Testis (tissue), 3 donors: ENCODE measurements around the gene RNF169. TPM values are rescaled to one million over a fixed set of nuclear protein-coding genes. Genes with fewer than 3 reads are reported as not detected.

Experiments
- DNase-seq: peaks from one replicate; pipeline ENCODE4 v3.0.0-alpha.2; 2019
- H3K27ac ChIP-seq, 2 donors: fragments of 200-600 bp; sonication (generic); one replicate each; pipeline ENCODE4 v1.5.1; 2019
- H3K27me3 ChIP-seq: fragments of 200-600 bp; sonication (generic); one replicate; pipeline ENCODE4 v1.5.1; 2019
- H3K36me3 ChIP-seq: fragments of 200-600 bp; sonication (generic); one replicate; pipeline ENCODE4 v1.5.1; 2017; ENCODE audit warnings: low read depth; ENCODE audit errors: missing control alignments
- H3K4me1 ChIP-seq: fragments of 200-600 bp; sonication (generic); one replicate; pipeline ENCODE4 v1.5.1; 2019
- H3K4me3 ChIP-seq, 2 donors: fragments of 200-600 bp; sonication (generic); one replicate each; pipeline ENCODE4 v1.5.1; 2017 to 2019
- H3K9me3 ChIP-seq: fragments of 200-600 bp; sonication (generic); one replicate; pipeline ENCODE4 v1.5.1; 2017
- POLR2A ChIP-seq: fragments of 450-650 bp; IDR thresholded peaks from one replicate; pipeline ENCODE4 v1.6.1; 2017; ENCODE audit warnings: antibody characterized with exemption, mild to moderate bottlenecking, moderate library complexity
- WGBS, 2 donors: methylation state at CpG; one replicate each; pipeline ENCODE4 v1.1.5; 2018; 5-methylcytosine and 5-hydroxymethylcytosine counted together
- intact Hi-C: fragments of 100-400 bp; cut with DNase I; formaldehyde crosslinking; loops from one replicate; pipeline ENCODE4 v1.15.1; 2023; ENCODE audit warnings: low total_unique reads
- polyA plus RNA-seq: library from polyadenylated mRNA; stranded (reverse); fragments of 350-450 nt; fragmentation: Illumina TruSeq; extraction: RNeasy Lipid Tissue Mini Kit (QIAGEN cat#74804); gene quantifications from one replicate; pipeline ENCODE4 v1.2.3, GENCODE V29; 2014; ENCODE audit warnings: low read depth, low replicate concordance; ENCODE audit not compliant: insufficient read depth
- total RNA-seq, 2 donors: library from RNA; depleted of rRNA; stranded (reverse); fragments of >200 nt; gene quantifications; one replicate each; pipeline ENCODE4 v1.2.3, GENCODE V29; 2016
- TF ChIP-seq, protein P1 (sequence below), 3 experiments: fragments of 450-650 bp in 2 of 3; fragments of 200-600 bp in 1 of 3; sonication (generic) in 1 of 3; IDR thresholded peaks; one replicate each; pipeline ENCODE4 v1.5.1; 2016 to 2019; ENCODE audit warnings: antibody characterized with exemption in 3 of 3, mild to moderate bottlenecking in 2 of 3, moderate library complexity in 1 of 3

RNF169 gene
- total and polyA plus RNA-seq, 3 donors from 2014 or later: 7.2 to 19.4 (median 19.3) TPM

DNA sequence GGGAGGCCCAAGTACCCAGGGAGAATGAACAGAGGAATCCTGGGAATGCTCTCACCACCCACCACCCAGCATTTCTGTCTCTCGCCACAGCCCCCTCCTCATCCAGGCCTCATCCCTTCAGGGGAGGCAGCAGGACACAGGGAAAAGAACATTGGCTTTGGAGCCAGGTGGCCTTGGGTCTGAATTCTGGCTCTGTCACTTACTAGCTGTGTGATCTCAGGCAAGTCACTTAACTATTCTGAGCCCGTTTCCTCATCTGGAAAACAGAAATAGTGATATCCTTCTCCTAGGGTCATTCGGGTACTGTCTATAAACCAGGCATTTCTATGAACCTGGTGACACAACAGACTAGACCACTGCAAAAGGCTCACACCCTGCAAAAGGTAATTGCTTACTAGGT, 39.5 kb upstream of the RNF169 start:
- no peak for DNase-seq
- Histone ChIP-seq H3K9me3 (no peaks in the 10 kb centered on the region), H3K27ac (no peak overlapping the region), H3K4me1 (peaks cover 11% of the 10 kb centered on the region), H3K4me3 (no peak overlapping the region), H3K36me3 (no peaks in the 10 kb centered on the region), H3K27me3 (no peaks in the 10 kb centered on the region)
- intact Hi-C loops: no loop called here
- WGBS, 2 donors: 67 to 77% methylated on average over 3 of the region's 3 CpGs
- TF ChIP-seq, protein P1, sequence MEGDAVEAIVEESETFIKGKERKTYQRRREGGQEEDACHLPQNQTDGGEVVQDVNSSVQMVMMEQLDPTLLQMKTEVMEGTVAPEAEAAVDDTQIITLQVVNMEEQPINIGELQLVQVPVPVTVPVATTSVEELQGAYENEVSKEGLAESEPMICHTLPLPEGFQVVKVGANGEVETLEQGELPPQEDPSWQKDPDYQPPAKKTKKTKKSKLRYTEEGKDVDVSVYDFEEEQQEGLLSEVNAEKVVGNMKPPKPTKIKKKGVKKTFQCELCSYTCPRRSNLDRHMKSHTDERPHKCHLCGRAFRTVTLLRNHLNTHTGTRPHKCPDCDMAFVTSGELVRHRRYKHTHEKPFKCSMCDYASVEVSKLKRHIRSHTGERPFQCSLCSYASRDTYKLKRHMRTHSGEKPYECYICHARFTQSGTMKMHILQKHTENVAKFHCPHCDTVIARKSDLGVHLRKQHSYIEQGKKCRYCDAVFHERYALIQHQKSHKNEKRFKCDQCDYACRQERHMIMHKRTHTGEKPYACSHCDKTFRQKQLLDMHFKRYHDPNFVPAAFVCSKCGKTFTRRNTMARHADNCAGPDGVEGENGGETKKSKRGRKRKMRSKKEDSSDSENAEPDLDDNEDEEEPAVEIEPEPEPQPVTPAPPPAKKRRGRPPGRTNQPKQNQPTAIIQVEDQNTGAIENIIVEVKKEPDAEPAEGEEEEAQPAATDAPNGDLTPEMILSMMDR (IDR thresholded peaks at IDR 0.05): no peak

DNA sequence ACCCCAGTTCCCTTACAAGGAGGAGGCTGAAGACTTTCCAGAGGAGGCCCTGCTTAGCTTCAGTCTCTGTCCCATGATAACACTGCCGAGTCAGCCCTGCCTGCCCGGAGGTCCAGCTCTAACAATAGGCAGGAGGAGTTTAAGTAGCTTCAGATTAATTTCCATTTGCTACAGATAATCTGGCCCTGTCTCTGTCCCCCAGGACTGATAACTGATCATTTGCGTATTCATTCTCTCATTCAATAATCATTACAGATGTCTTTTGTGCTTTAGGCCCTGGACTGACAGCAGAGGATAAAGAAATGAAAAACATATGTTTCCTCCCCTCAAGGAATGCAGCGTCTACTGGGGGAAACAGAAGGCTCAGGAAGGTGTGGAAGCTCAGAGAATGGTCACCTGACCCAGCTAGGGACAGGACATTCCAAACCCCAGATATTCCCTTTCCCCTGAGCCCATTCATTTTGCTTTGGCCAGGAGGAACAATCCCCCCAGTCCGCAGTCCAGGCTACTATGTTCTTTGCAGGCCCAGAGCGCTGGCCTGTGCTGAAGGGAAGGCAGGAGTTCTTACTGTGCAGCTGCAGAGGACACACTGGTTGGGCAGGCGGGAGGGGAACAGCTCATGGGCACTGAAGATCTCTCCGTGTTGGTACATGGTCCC, 38.2 kb upstream of the RNF169 start:
- no peaks in the 10 kb centered on the region for H3K27me3 ChIP-seq
- H3K36me3 ChIP-seq: no peaks in the 10 kb centered on the region
- 42 to 53% methylated on average over 8 of the region's 8 CpGs for WGBS, 2 donors
- H3K27ac ChIP-seq: peak overlapping the region in 1 of 2 donors; percentile 44
- H3K4me3 ChIP-seq: no peak overlapping the region
- TF ChIP-seq POLR2A: no peak
- TF ChIP-seq, protein P1 (IDR thresholded peaks at IDR 0.05): no peak
- no peaks in the 10 kb centered on the region for H3K9me3 ChIP-seq
- peaks cover 11% of the 10 kb centered on the region for H3K4me1 ChIP-seq
- intact Hi-C loops: no loop called here
- DNase-seq: peak; percentile 46

DNA sequence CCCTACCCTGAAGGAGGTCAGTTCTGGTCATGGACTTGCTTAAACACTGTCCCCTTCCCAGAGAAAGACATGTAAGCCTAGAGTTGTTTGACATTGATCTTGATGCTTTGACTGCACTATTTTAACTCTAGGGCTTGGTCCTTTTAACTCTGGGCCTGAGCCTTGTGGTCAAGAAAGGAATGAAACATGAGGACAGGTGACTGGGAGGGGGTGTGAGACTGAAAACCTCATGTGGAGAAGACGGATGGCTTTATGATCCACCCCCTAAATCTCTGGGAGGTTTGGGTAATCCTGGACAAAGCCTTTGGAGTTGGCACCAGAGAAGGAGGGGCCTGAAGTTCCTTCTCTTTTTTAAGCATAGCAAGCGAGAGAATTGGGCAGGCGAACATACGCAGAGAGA, 35.0 kb upstream of the RNF169 start:
- WGBS, 2 donors: 76 to 79% methylated on average over 4 of the region's 4 CpGs
- Histone ChIP-seq H3K4me3 (no peak overlapping the region), H3K4me1 (peaks cover 11% of the 10 kb centered on the region), H3K27ac (no peak overlapping the region), H3K36me3 (no peaks in the 10 kb centered on the region), H3K9me3 (no peaks in the 10 kb centered on the region), H3K27me3 (no peaks in the 10 kb centered on the region)
- TF ChIP-seq, protein P1 (IDR thresholded peaks at IDR 0.05): no peak
- no peak for TF ChIP-seq POLR2A
- intact Hi-C loops: no loop called here
- no peak for DNase-seq

DNA sequence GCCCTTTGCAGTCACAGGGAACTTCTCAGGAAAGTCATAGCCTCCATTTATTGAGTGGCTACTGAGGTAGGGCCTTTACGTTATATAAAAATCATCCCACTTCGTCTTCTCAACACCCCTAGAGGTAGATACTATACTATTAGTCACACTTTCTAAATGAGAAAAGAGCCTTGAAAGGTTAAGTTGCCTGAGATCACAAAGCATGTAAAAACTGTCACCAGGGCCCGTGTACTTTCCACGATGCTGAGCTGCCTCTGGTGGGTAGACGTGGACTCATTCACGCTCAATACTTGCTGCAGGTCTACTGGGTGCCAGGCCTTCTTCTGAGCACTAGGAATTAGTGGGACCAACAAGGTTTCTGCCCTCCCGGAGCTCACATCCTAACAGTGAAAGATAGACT, 33.7 kb upstream of the RNF169 start:
- H3K4me1 ChIP-seq: peaks cover 11% of the 10 kb centered on the region
- intact Hi-C loops: no loop called here
- H3K27ac ChIP-seq: no peak overlapping the region
- no peak overlapping the region for H3K4me3 ChIP-seq
- TF ChIP-seq, protein P1 (IDR thresholded peaks at IDR 0.05): no peak
- no peak for TF ChIP-seq POLR2A
- WGBS, 2 donors: 92 to 93% methylated on average over 7 of the region's 7 CpGs
- no peaks in the 10 kb centered on the region for H3K36me3 ChIP-seq
- no peaks in the 10 kb centered on the region for H3K9me3 ChIP-seq
- DNase-seq: no peak
- H3K27me3 ChIP-seq: no peaks in the 10 kb centered on the region
